ENCODE measurements around the gene LZTS3.

DNA sequence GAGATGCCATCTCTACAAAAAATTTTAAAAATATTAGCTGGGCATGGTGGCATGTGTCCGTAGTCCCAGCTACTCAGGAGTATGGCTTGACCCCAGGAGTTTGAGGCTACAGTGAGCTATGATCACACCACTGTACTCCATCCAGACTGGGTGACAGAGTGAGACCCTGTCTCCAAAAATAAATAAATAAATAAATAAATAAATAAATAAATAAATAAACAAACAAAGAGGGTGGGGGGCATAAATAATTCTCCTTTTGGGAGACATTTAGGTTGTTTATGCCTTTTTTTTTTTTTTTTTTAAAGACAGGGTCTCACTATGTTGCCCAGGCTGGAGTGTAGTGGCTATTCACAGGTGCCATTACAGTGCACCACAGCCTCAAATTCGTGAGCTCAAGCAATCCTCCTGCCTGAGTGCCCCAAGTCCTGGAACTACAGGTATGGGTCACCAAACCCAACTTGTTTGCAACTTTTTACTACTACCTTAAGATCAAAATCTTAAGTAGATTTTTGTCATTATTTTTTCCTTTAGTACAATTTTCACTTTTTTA lies 43.2 kb downstream of the LZTS3 start:
- TF ChIP-seq, protein P1, sequence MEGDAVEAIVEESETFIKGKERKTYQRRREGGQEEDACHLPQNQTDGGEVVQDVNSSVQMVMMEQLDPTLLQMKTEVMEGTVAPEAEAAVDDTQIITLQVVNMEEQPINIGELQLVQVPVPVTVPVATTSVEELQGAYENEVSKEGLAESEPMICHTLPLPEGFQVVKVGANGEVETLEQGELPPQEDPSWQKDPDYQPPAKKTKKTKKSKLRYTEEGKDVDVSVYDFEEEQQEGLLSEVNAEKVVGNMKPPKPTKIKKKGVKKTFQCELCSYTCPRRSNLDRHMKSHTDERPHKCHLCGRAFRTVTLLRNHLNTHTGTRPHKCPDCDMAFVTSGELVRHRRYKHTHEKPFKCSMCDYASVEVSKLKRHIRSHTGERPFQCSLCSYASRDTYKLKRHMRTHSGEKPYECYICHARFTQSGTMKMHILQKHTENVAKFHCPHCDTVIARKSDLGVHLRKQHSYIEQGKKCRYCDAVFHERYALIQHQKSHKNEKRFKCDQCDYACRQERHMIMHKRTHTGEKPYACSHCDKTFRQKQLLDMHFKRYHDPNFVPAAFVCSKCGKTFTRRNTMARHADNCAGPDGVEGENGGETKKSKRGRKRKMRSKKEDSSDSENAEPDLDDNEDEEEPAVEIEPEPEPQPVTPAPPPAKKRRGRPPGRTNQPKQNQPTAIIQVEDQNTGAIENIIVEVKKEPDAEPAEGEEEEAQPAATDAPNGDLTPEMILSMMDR (optimal IDR thresholded peaks at IDR 0.05 in 1 of 3, IDR thresholded peaks at IDR 0.05 in 1 of 3, conservative IDR thresholded peaks at IDR 0.05 in 1 of 3; ENCODE audit: extremely low read depth in 1 of 3, insufficient read depth in 2 of 3, low read length in 3 of 3): no peak
- no peak for TF ChIP-seq EZH2 (IDR thresholded peaks at IDR 0.05; ENCODE audit: low read length)

All from keratinocyte (primary cell).